A549 (cell line): ENCODE data around the gene SRGAP1.

Experiments
- MAZ ChIP-seq: fragments of 150-350 bp; IDR thresholded peaks from 2 replicates; pipeline ENCODE4 v1.6.1; 2014; ENCODE audit warnings: antibody characterized with exemption, low read depth, low read length, borderline replicate concordance
- ZFP36 ChIP-seq: fragments of 450-650 bp; IDR thresholded peaks from 2 replicates; pipeline ENCODE4 v1.6.1; 2014; ENCODE audit warnings: borderline replicate concordance; ENCODE audit not compliant: partially characterized antibody

DNA sequence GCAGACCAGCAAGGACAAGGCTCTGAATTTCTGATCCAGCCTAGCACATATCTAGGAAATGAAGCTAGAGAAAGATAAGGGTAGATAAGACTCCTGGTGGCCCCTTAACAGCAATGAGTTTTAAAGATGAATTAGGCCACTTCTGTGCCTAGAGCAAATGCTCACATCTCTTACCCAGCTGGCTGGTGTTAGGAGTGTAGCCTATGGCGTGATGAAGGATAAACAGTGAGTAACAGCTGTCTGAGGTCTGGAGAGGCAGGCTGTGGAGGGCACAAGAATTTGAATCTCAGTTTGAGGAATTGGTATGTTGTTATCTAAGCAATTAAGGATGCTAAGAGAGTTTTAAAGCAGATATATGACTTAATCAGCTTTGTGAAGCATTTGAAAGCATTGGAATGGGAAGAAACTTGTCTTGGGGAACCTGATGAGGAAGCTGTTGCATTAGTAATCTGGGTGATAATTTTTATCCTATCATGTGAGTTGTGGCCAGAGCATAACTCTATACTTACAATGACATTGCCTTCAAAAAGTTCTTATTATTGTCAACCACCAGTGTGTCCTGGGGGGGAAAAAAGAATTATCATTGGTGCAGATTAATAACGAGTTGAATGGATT lies 161.8 kb downstream of the SRGAP1 start:
- no peak for TF ChIP-seq ZFP36
- no peak for TF ChIP-seq MAZ
